Measurements from ENCODE around the gene GRIA1. TPM values are rescaled to one million over a fixed set of nuclear protein-coding genes. Genes with fewer than 3 reads are reported as not detected.

The GRIA1 gene
- total and polyA plus RNA-seq, 2 of the 4 experiments (the other 2 are of a cell fraction): 0.48 to 1.3 TPM

DNA sequence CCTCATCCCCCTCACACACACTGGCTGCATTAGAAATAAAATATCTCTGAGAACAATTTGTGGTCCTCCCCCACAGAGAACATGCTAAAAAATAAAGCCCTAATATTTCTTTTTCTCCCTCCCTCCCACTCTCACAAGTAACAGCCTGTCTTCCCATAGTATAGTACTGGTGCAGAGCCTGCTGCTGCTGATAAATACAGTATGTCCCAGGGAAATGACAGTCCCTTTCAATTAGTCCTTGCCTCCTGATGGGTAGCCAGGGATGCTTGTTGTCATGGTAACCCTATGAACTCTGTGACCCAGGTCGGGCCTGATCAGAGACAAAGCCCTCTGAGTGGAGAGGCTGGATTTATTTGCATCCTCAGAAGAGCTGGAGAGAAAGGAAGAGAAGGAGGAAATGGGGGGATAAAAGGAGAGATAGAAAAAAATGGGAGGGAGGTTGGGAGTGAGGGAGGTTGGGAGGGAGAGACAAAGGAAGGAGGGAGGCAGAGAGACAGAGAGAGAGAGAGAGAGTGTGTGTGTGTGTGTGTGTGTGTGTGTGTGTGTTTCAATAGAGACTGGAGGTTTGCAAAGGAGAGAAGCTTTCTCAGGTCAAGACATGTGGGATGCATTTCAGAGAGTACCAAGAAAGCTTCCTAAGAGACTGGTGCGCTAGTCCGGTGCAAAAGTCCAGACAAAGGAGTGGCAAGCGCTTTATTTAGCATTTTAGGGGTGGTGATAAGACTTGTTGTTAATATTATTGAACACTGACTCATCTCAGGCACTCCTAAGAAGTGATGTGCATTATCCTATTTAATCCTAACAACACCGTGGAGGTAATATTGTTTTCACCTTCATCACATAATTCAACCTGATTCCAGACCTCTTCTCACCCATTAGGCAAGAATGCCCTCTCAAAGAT lies 287.5 kb downstream of the GRIA1 start (continued):
- TF ChIP-seq RAD21 (IDR thresholded peaks at IDR 0.05; ENCODE audit: low read length): no peak

DNA sequence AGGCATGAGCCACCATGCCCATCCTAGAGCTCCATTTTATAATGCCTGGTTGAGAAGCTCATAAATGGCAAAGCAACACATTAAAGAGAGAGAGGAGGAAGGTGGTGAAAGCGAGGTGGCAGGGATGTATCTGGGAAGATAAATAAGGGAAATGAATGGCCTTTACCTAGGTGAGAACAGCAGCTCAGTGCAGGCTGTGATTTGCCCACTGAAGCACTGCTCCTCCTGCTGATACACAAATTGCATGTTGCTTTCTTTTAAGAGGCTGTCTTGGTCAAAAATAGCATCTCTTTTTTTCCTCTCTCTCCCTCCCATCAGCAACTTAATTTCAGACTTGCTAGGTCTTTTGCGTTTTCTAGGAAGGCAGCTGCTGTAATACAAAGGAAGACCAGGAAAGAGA lies 289.4 kb downstream of the GRIA1 start:
- no peak overlapping the region for H3K9ac ChIP-seq (ENCODE audit: low read depth, low read length)
- BruUV-seq (replicated peaks): no TSS peak
- H3K23ac ChIP-seq (ENCODE audit: low read depth, low read length): no peak overlapping the region
- H2BK5ac ChIP-seq (ENCODE audit: low read depth, low read length, poor library complexity, severe bottlenecking): no peak overlapping the region
- no peaks in the 10 kb centered on the region for H4K20me1 ChIP-seq (ENCODE audit: insufficient read depth, low read length)
- dilution Hi-C loops (cut with HindIII; ENCODE audit: low sequenced_read_pairs, unreplicated experiment): no loop called here
- no peaks in the 10 kb centered on the region for H3K9me1 ChIP-seq (ENCODE audit: insufficient read depth, low read length)
- no peak overlapping the region for H2AK9ac ChIP-seq (replicated peaks; ENCODE audit: low read depth, low read length, poor library complexity)
- no peak overlapping the region for H4K5ac ChIP-seq (ENCODE audit: low read depth, low read length)
- no CpG with 5 or more reads among the region's 2 CpGs for WGBS, 2 experiments (ENCODE audit: extremely low coverage in 2 of 2, insufficient read length in 1 of 2)
- H2AK5ac ChIP-seq (ENCODE audit: low read depth, low read length): no peak overlapping the region
- H2AFZ ChIP-seq (replicated peaks; ENCODE audit: low read length, poor library complexity): no peak overlapping the region
- H3K14ac ChIP-seq (replicated peaks; ENCODE audit: low read depth, low read length): no peak overlapping the region
- TF ChIP-seq BHLHE40 (IDR thresholded peaks at IDR 0.05; ENCODE audit: low read depth, low read length): no peak
- TF ChIP-seq MAZ (IDR thresholded peaks at IDR 0.05; ENCODE audit: borderline replicate concordance, low read depth, low read length): no peak
- no peak for TF ChIP-seq SMC3 (IDR thresholded peaks at IDR 0.05; ENCODE audit: low read depth, low read length)
- TF ChIP-seq CEBPB (IDR thresholded peaks at IDR 0.05; ENCODE audit: low read depth, low read length): no peak
- no peak for TF ChIP-seq POLR2A (IDR thresholded peaks at IDR 0.05; ENCODE audit: low read depth, low read length)
- TF ChIP-seq RCOR1 (IDR thresholded peaks at IDR 0.05; ENCODE audit: insufficient replicate concordance, low read length): no peak
- TF ChIP-seq MXI1 (IDR thresholded peaks at IDR 0.05; ENCODE audit: borderline replicate concordance, low read depth, low read length): no peak
- no peak for TF ChIP-seq RFX5 (IDR thresholded peaks at IDR 0.05; ENCODE audit: low read depth, low read length)
- no peak for TF ChIP-seq MAFK (IDR thresholded peaks at IDR 0.05; ENCODE audit: low read depth, low read length)
- TF ChIP-seq NFE2L2 (IDR thresholded peaks at IDR 0.05; ENCODE audit: low read depth, low read length): no peak
- TF ChIP-seq, protein P1, sequence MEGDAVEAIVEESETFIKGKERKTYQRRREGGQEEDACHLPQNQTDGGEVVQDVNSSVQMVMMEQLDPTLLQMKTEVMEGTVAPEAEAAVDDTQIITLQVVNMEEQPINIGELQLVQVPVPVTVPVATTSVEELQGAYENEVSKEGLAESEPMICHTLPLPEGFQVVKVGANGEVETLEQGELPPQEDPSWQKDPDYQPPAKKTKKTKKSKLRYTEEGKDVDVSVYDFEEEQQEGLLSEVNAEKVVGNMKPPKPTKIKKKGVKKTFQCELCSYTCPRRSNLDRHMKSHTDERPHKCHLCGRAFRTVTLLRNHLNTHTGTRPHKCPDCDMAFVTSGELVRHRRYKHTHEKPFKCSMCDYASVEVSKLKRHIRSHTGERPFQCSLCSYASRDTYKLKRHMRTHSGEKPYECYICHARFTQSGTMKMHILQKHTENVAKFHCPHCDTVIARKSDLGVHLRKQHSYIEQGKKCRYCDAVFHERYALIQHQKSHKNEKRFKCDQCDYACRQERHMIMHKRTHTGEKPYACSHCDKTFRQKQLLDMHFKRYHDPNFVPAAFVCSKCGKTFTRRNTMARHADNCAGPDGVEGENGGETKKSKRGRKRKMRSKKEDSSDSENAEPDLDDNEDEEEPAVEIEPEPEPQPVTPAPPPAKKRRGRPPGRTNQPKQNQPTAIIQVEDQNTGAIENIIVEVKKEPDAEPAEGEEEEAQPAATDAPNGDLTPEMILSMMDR (conservative IDR thresholded peaks at IDR 0.05; ENCODE audit: low read depth, low read length): no peak
- TF ChIP-seq RAD21 (IDR thresholded peaks at IDR 0.05; ENCODE audit: low read length): no peak
- TF ChIP-seq CHD1 (IDR thresholded peaks at IDR 0.05; ENCODE audit: low read depth, low read length): no peak
- TF ChIP-seq, protein P2, sequence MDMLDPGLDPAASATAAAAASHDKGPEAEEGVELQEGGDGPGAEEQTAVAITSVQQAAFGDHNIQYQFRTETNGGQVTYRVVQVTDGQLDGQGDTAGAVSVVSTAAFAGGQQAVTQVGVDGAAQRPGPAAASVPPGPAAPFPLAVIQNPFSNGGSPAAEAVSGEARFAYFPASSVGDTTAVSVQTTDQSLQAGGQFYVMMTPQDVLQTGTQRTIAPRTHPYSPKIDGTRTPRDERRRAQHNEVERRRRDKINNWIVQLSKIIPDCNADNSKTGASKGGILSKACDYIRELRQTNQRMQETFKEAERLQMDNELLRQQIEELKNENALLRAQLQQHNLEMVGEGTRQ (IDR thresholded peaks at IDR 0.05; ENCODE audit: low read depth, low read length): no peak
- no peak overlapping the region for H4K8ac ChIP-seq (ENCODE audit: low read depth in 2 of 2, low read length in 2 of 2)
- H2BK20ac ChIP-seq (ENCODE audit: low read depth, low read length): no peak overlapping the region
- H2BK120ac ChIP-seq (ENCODE audit: low read depth, low read length): no peak overlapping the region
- DNase-seq (no peak), ATAC-seq (ENCODE audit: low read depth) (no peak)
- H3K18ac ChIP-seq (ENCODE audit: low read depth, low read length): no peak overlapping the region
- H3K4ac ChIP-seq (ENCODE audit: low read depth, low read length): no peak overlapping the region
- H2BK15ac ChIP-seq (ENCODE audit: low read depth, low read length): no peak overlapping the region
- intact Hi-C loops (cut with micrococcal nuclease): no loop called here
- no peak overlapping the region for H3K4me2 ChIP-seq (ENCODE audit: low read depth, low read length)
- in situ Hi-C loops (cut with MboI; ENCODE audit: low sequenced_read_pairs): no loop called here
- CTCF ChIA-PET: no interaction called here
- no peak overlapping the region for H3K4me3 ChIP-seq (ENCODE audit: insufficient read depth, low read depth, low read length)
- no peaks in the 10 kb centered on the region for H3K9me3 ChIP-seq (ENCODE audit: control insufficient read depth, insufficient read depth, low read length)
- no peak overlapping the region for H3K56ac ChIP-seq (ENCODE audit: extremely low read depth, insufficient read depth, low read length)
- no peaks in the 10 kb centered on the region for H3K36me3 ChIP-seq (ENCODE audit: control insufficient read depth, insufficient read depth, low read length)
- POLR2A ChIA-PET (ENCODE audit: unreplicated experiment): no interaction called here
- no peaks in the 10 kb centered on the region; the same call in 1 of the 2 replicates for H3K4me1 ChIP-seq (ENCODE audit: control insufficient read depth, insufficient read depth, low read length)
- H4K91ac ChIP-seq (ENCODE audit: insufficient read depth, low read depth, low read length): no peak overlapping the region
- no peaks in the 10 kb centered on the region for H3K79me1 ChIP-seq (ENCODE audit: low read depth in 1 of 2, low read length in 2 of 2)
- no peaks in the 10 kb centered on the region for H3K27me3 ChIP-seq (ENCODE audit: control insufficient read depth, insufficient read depth, low read length)
- H3K27ac ChIP-seq (ENCODE audit: insufficient read depth, low read length): no peak overlapping the region
